WTC11 (cell line): ENCODE results near the gene DRP2. TPM values are rescaled to one million over a fixed set of nuclear protein-coding genes. Genes with fewer than 3 reads are reported as not detected.

Experiments
- ATAC-seq: fragments of 200-7000 bp; cut with Tn5 transposase; 2 replicates; pipeline ENCODE4 v1.10.0; 2021; ENCODE audit warnings: mild to moderate bottlenecking, moderate library complexity
- CTCF ChIA-PET: fragments of 300-600 bp; sonication (Branson Sonifier 250); formaldehyde crosslinking; loops from one replicate; lab custom pipeline; 2021; ENCODE audit warnings: antibody characterized with exemption; lab: Charles Lee
- POLR2A ChIA-PET: fragments of 350-600 bp; sonication (Branson Sonifier 250); formaldehyde crosslinking; loops from one replicate; lab custom pipeline; 2021; ENCODE audit warnings: antibody characterized with exemption; lab: Charles Lee
- DNase-seq: peaks from one replicate; pipeline ENCODE4 v3.0.0; 2021; ENCODE audit warnings: low spot score
- H3K27ac Mint-ChIP-seq: 2 replicates; pipeline ENCODE4 v1.8.0; 2021; ENCODE audit warnings: mixed read lengths
- H3K27me3 Mint-ChIP-seq: 2 replicates; pipeline ENCODE4 v1.8.0; 2021; ENCODE audit warnings: low read depth, mild to moderate bottlenecking, moderate library complexity, mixed read lengths
- H3K36me3 Mint-ChIP-seq: 2 replicates; pipeline ENCODE4 v1.8.0; 2021; ENCODE audit warnings: mixed read lengths
- H3K4me1 Mint-ChIP-seq: 2 replicates; pipeline ENCODE4 v1.8.0; 2022; ENCODE audit warnings: mixed read lengths
- H3K4me3 Mint-ChIP-seq: 2 replicates; pipeline ENCODE4 v1.8.0; 2021; ENCODE audit warnings: mild to moderate bottlenecking, moderate library complexity, mixed read lengths
- H3K9me3 Mint-ChIP-seq: 2 replicates; pipeline ENCODE4 v1.8.0; 2021; ENCODE audit warnings: mixed read lengths
- AR ChIP-seq: fragments of 250-450 bp; sonication (Bioruptor Pico); IDR thresholded peaks from 2 replicates; pipeline ENCODE4 v1.9.0; 2021; ENCODE audit warnings: mild to moderate bottlenecking
- ARID4B ChIP-seq: sonication (generic); formaldehyde crosslinking; IDR thresholded peaks from 2 replicates; pipeline ENCODE4 v1.8.0; 2023; ENCODE audit warnings: missing genetic modification reagents, mild to moderate bottlenecking, borderline replicate concordance
- ATF2 ChIP-seq: sonication (generic); formaldehyde crosslinking; IDR thresholded peaks from 2 replicates; pipeline ENCODE4 v1.8.1; 2022; ENCODE audit warnings: low read depth, missing genetic modification reagents, borderline replicate concordance
- ATF6 ChIP-seq: sonication (generic); formaldehyde crosslinking; IDR thresholded peaks from 2 replicates; pipeline ENCODE4 v1.8.1; 2023; ENCODE audit warnings: mild to moderate bottlenecking, missing genetic modification reagents
- FOXK1 ChIP-seq: sonication (generic); formaldehyde crosslinking; IDR thresholded peaks from 2 replicates; pipeline ENCODE4 v1.8.0; 2022; ENCODE audit warnings: mild to moderate bottlenecking, moderate library complexity, missing genetic modification reagents
- GABPB1 ChIP-seq: sonication (generic); formaldehyde crosslinking; IDR thresholded peaks from 2 replicates; pipeline ENCODE4 v1.8.1; 2023; ENCODE audit warnings: mild to moderate bottlenecking, missing genetic modification reagents
- NR3C1 ChIP-seq: sonication (generic); formaldehyde crosslinking; conservative IDR thresholded peaks from 2 replicates; pipeline ENCODE4 v1.8.1; 2023; ENCODE audit warnings: low read depth, mild to moderate bottlenecking, missing genetic modification reagents
- SMAD4 ChIP-seq: sonication (generic); formaldehyde crosslinking; IDR thresholded peaks from 2 replicates; pipeline ENCODE4 v1.8.0; 2022; ENCODE audit warnings: mild to moderate bottlenecking, missing genetic modification reagents
- USF2 ChIP-seq: sonication (generic); formaldehyde crosslinking; IDR thresholded peaks from 2 replicates; pipeline ENCODE4 v1.8.1; 2023; ENCODE audit warnings: mild to moderate bottlenecking, missing genetic modification reagents, moderate library complexity
- ZNF121 ChIP-seq: sonication (generic); formaldehyde crosslinking; IDR thresholded peaks from 2 replicates; pipeline ENCODE4 v1.8.0; 2023; ENCODE audit warnings: missing genetic modification reagents
- ZNF317 ChIP-seq: sonication (generic); formaldehyde crosslinking; IDR thresholded peaks from 2 replicates; pipeline ENCODE4 v1.8.1; 2023; ENCODE audit warnings: low read depth, mild to moderate bottlenecking, moderate library complexity, missing genetic modification reagents, borderline replicate concordance
- ZNF425 ChIP-seq: fragments of 250-450 bp; sonication (Bioruptor Pico); conservative IDR thresholded peaks from 2 replicates; pipeline ENCODE4 v1.9.0; 2021; ENCODE audit warnings: mild to moderate bottlenecking
- total RNA-seq: library from RNA; stranded (reverse); gene quantifications from 3 replicates; pipeline ENCODE4 v1.2.3, GENCODE V29; 2021

The DRP2 gene
- total RNA-seq, 1 experiment from 2014 or later = 0.52 TPM

GRCh38 chrX:101260435-101260834 lies 40.8 kb downstream of the DRP2 start:
- H3K4me1 Mint-ChIP-seq = peaks cover 7% of the 10 kb centered on the region; the same call in 1 of the 2 replicates
- no peaks in the 10 kb centered on the region; the same call in 1 of the 2 replicates for H3K27me3 Mint-ChIP-seq
- H3K4me3 Mint-ChIP-seq = no peak overlapping the region
- TF ChIP-seq ATF6 = no peak
- no peak for TF ChIP-seq GABPB1 (CRISPR knock-in tag)
- no peak for TF ChIP-seq SMAD4 (CRISPR knock-in tag)
- no peak for TF ChIP-seq USF2 (CRISPR knock-in tag)
- no peak for TF ChIP-seq ZNF121 (CRISPR knock-in tag)
- no peak for TF ChIP-seq FOXK1 (CRISPR knock-in tag)
- TF ChIP-seq ARID4B (CRISPR knock-in tag) = no peak
- no peak for TF ChIP-seq ZNF317 (CRISPR knock-in tag)
- TF ChIP-seq ATF2 (CRISPR knock-in tag) = no peak
- no peak for TF ChIP-seq ZNF425 (CRISPR knock-in tag)
- TF ChIP-seq NR3C1 = no peak
- no peak for TF ChIP-seq AR (CRISPR knock-in tag)
- ATAC-seq (peak; percentile 91), DNase-seq (peak; percentile 21)
- H3K9me3 Mint-ChIP-seq = no peaks in the 10 kb centered on the region
- H3K36me3 Mint-ChIP-seq = no peaks in the 10 kb centered on the region
- ChIA-PET CTCF (interaction anchor here (1.0 kb wide), 1 partner anchor 41 kb away, joined by 3 read pairs; no protein-coding TSS in a partner anchor), POLR2A (no interaction called here)
- no peak overlapping the region for H3K27ac Mint-ChIP-seq
